PFSK-1 (cell line): ENCODE data around the gene HPSE.

Experiments used
- POLR2AphosphoS5 ChIP-seq: IDR thresholded peaks from 2 replicates; pipeline ENCODE4 v1.6.1; 2012; ENCODE audit warnings: low read depth, mild to moderate bottlenecking, control low read depth, low read length, moderate library complexity
- REST ChIP-seq, 2 experiments: IDR thresholded peaks; 2 replicates each; pipeline versions ENCODE4 v1.6.1 to v1.8.0; 2011 to 2012; ENCODE audit warnings: low read depth in 2 of 2, low read length in 2 of 2, control low read depth in 1 of 2, inconsistent platforms in 1 of 2, mild to moderate bottlenecking in 1 of 2, moderate library complexity in 1 of 2; ENCODE audit not compliant: insufficient read depth in 1 of 2

DNA sequence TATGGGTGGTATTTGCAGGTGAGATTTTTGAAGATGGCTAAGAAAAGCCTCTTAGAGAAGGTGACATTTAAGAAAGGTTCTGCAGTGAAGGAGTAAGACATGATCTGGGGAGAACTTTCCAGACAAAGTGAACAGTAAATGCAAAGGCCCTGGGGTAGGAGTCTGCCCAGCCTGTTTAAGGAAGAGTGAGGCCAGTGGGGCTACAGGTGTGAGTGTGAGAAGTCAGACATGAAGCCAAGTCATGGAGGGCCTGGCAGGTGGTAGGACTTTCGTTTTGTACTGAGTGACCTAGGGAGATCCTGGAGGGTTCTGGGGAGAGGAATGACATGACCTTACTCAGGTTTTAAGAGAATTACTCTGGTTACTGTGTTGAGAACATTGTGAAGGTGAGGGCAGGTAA lies 71.5 kb downstream of the HPSE start:
- TF ChIP-seq REST (IDR thresholded peaks at IDR 0.05; ENCODE audit: insufficient read depth in 1 of 2, low read depth in 2 of 2, low read length in 2 of 2) (no peak), POLR2AphosphoS5 (no peak)
